ENCODE data around the gene PTN.

DNA sequence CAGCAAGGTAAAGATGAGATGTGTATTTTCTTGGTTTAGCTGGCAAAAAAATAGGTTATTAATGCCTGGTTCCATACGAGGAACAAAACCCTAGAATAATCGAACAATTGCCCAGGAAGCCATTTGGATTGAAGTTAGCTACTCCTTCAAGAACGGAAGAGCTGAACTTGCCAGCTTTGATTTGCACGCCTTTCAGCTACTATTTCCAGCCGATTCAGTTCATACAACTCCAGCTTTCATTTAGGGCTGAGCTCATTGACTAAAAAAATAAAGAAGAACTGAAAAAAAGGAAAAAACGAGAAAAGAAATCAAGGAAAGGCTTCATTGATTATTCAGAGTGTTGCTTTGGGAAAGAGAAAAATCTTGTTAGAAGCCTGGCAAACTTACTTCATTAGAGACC, 60.4 kb downstream of the PTN start:
- no peak for TF ChIP-seq EZH2 (IDR thresholded peaks at IDR 0.05; ENCODE audit: borderline replicate concordance, low read depth, low read length, severe bottlenecking)
- TF ChIP-seq, protein P1, sequence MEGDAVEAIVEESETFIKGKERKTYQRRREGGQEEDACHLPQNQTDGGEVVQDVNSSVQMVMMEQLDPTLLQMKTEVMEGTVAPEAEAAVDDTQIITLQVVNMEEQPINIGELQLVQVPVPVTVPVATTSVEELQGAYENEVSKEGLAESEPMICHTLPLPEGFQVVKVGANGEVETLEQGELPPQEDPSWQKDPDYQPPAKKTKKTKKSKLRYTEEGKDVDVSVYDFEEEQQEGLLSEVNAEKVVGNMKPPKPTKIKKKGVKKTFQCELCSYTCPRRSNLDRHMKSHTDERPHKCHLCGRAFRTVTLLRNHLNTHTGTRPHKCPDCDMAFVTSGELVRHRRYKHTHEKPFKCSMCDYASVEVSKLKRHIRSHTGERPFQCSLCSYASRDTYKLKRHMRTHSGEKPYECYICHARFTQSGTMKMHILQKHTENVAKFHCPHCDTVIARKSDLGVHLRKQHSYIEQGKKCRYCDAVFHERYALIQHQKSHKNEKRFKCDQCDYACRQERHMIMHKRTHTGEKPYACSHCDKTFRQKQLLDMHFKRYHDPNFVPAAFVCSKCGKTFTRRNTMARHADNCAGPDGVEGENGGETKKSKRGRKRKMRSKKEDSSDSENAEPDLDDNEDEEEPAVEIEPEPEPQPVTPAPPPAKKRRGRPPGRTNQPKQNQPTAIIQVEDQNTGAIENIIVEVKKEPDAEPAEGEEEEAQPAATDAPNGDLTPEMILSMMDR (IDR thresholded peaks at IDR 0.05; ENCODE audit: borderline replicate concordance, extremely low read depth, low read length, poor library complexity, severe bottlenecking): no peak

Measured in DND-41 (cell line).